ENCODE results near the gene VANGL1.

Gene VANGL1

DNA sequence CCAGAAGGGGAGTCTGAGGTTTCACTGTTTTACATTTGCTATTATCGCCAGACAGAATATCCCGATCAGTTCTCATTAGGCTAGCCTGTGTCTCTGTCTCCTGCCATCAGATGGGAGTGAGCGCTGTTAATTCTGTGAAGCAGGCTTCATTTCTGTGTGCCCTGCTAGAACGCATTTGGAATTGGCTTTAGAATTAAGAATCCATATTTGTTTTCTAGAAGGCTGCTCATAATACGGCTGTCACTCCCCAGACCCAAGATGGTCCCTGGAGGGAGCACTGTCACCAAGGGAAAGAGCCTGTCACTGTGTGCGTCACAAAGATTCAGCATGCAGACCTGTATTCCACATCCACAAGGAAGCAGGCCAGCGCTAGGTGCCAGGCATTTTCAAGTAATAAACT lies 77.5 kb downstream of the VANGL1 start:
- no peak for DNase-seq (ENCODE audit: low spot score)
- ChIA-PET CTCF (no interaction called here), POLR2A (ENCODE audit: low non-redundant PET) (no interaction called here)
- no peak overlapping the region for H3K27ac ChIP-seq
- TF ChIP-seq, protein P1, sequence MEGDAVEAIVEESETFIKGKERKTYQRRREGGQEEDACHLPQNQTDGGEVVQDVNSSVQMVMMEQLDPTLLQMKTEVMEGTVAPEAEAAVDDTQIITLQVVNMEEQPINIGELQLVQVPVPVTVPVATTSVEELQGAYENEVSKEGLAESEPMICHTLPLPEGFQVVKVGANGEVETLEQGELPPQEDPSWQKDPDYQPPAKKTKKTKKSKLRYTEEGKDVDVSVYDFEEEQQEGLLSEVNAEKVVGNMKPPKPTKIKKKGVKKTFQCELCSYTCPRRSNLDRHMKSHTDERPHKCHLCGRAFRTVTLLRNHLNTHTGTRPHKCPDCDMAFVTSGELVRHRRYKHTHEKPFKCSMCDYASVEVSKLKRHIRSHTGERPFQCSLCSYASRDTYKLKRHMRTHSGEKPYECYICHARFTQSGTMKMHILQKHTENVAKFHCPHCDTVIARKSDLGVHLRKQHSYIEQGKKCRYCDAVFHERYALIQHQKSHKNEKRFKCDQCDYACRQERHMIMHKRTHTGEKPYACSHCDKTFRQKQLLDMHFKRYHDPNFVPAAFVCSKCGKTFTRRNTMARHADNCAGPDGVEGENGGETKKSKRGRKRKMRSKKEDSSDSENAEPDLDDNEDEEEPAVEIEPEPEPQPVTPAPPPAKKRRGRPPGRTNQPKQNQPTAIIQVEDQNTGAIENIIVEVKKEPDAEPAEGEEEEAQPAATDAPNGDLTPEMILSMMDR (conservative IDR thresholded peaks at IDR 0.05; ENCODE audit: low read depth), result no peak

DNA sequence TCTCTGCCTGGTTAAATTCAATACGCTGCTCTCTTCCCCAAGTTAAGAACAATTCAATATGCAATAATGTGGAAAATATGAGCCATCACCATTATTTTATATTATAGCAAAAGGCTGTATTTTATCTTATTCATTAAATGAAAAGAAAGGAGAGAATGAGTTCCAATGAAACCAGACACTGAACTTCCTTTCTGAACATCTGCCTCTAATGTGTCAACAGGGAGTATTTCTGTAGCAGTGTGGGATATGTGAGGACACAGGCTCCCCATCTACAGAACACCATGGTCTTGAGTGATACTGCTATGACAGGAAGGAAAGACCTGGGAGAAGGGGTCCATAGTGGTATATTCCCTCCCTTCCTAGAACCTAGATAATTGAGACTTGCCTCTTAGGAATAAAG lies 80.5 kb downstream of the VANGL1 start:
- POLR2A ChIA-PET (ENCODE audit: low non-redundant PET), result no interaction called here
- CTCF ChIA-PET, result no interaction called here
- TF ChIP-seq, protein P1 (conservative IDR thresholded peaks at IDR 0.05; ENCODE audit: low read depth), result no peak
- no peak overlapping the region for H3K27ac ChIP-seq
- no peak for DNase-seq (ENCODE audit: low spot score)

DNA sequence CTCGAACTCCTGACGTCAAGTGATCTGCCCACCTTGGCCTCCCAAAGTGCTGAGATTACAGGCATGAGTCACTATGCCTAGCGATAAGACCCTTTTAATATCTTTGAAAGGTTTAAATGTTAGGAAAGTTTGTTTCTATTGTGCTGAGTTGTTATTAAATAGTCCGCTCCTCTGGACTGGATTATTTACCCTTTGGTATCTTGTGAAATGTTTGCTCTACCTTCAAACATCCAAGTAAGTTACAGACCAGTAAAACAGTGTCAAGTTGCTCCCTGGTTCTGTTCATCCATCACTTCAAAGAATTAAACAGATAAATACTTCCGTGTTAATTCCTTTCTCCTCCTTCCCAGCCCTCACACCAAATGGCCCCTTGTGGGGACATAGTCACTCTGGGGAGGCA lies 82.0 kb downstream of the VANGL1 start:
- no peak for DNase-seq (ENCODE audit: low spot score)
- TF ChIP-seq, protein P1 (conservative IDR thresholded peaks at IDR 0.05; ENCODE audit: low read depth), result no peak
- no peak overlapping the region for H3K27ac ChIP-seq
- ChIA-PET CTCF (no interaction called here), POLR2A (ENCODE audit: low non-redundant PET) (no interaction called here)

DNA sequence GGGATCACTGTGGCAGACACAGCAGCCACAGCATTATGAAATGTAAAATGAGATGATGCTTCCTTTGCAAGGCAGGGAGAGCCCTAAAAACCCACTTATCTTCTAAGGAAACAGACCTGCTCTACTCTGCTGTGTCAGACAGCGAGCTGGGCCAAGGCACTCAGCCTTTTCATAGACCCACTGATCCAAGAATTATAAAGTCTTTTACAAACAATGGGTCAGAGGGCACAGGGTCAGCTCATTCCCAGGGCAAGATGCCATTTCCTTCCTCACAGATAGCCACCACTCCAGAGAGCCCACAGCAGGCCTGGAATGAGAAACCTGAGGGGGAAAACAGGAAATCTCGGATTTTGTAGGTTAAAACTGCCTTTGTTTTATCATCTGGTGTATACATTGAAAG lies 83.8 kb downstream of the VANGL1 start:
- H3K27ac ChIP-seq, result no peak overlapping the region
- TF ChIP-seq, protein P1 (conservative IDR thresholded peaks at IDR 0.05; ENCODE audit: low read depth), result no peak
- DNase-seq (ENCODE audit: low spot score), result no peak
- ChIA-PET POLR2A (ENCODE audit: low non-redundant PET) (no interaction called here), CTCF (interaction anchor here (1.2 kb wide), 2 partner anchors 19 to 40 kb away, joined by 3 read pairs; no protein-coding TSS in a partner anchor)

DNA sequence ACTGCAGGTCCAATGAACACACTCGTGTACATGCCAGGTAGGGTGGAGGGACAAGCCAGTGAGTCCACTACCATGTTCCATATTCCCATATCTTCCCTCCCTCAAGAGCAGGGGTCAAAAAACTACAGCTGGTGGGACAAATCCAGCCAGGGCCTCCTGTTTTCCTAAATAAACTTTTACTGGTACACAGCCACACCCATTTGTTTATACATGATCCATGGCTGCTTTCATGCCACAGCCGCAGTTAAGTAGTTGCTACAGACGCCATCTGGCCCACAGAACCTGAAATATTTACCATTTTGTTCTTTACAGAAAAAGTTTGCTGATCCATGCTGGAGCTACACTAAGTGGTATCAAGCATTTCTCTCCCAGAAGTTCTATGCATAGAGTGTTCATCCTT lies 84.4 kb downstream of the VANGL1 start:
- ChIA-PET POLR2A (ENCODE audit: low non-redundant PET) (no interaction called here), CTCF (interaction anchor here (1.2 kb wide), 1 partner anchor 19 kb away, joined by 3 read pairs; no protein-coding TSS in a partner anchor)
- TF ChIP-seq, protein P1 (conservative IDR thresholded peaks at IDR 0.05; ENCODE audit: low read depth), result no peak
- DNase-seq (ENCODE audit: low spot score), result no peak
- no peak overlapping the region for H3K27ac ChIP-seq

DNA sequence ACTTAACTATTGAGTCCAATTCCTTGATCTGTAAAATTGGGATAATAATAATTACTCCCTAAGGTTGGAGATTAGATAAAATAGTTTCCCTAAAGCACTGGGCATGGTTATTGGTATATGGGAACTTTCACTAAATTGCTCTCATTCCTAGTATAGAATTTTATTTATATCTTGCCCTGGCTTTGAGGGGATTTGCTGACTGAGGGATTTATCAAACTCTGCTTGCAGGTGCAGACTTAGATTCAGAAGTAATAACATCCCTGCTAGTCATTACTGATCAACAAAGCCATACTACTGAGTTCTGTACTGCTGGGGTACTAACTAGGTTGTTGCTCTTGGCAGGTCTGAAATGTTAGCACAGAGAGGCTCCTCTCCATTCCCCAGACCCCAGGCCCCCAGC lies 84.8 kb downstream of the VANGL1 start:
- H3K27ac ChIP-seq, result no peak overlapping the region
- ChIA-PET POLR2A (ENCODE audit: low non-redundant PET) (no interaction called here), CTCF (interaction anchor here (1.2 kb wide), 1 partner anchor 20 kb away, joined by 3 read pairs; no protein-coding TSS in a partner anchor)
- TF ChIP-seq, protein P1 (conservative IDR thresholded peaks at IDR 0.05; ENCODE audit: low read depth), result no peak
- no peak for DNase-seq (ENCODE audit: low spot score)

All from RWPE1 (cell line).